CD4-positive, alpha-beta T cell treated with Interleukin-15 for 1 hour (primary cell): ENCODE measurements around the gene PDS5B.
"Not testable (repeated sequence)": the region's sequence is repeated elsewhere in the genome, so short reads cannot be mapped to it uniquely, and the experiment has no call there.

Source experiments
- DNase-seq: peaks from one replicate; pipeline ENCODE4 v3.0.0-alpha.2; 2020

PDS5B gene

DNA sequence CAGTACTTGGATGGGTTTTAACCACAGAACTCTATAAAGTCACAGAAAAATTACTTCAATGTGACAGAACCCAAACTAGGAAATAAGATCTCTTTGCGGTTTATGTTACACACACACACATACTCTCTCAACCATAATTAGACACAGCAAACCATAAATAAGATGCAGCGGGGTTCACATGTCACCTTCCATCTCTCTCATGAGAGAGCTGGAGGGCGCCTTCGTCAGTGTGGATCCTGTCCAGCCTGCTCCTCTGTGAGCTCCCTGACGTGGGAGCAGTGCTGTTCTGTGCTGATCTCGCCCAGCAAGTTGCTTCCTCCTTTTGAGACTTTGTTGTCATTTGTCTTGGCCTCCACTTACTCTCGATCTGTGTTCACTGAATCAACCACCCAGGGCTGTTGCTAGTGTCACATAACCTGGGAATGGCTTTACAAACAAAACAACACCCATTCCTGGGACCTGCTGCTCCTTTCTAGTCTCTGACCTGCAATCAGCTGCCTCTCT, 225.1 kb downstream of the PDS5B start:
- DNase-seq, result no peak

DNA sequence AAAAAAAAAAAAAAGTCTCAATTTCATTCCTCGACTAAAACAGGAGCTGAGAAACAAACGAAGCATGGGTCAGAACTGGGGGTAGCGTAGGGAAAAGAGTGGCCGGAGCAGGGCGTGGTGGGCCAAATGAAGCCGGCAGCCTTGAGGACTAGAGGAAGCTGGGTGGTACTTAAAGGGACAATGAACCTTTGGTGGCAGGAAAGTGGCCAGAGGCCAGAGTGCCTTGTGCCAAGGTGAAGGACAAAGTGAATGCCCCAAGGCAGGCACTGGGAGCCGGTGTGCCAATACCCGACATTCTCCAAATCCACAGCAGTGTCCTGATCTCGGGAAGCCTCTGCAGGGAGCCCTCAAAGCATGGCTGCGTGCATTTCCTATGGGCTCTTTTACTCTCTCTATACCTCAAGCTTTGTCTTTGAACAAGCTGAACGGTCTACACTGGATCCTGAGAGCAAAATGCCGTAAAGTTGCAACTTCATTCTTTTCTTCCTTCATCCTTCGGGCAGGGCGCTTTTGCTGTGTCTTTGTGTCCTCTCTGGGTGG, 235.0 kb downstream of the PDS5B start:
- DNase-seq, result no peak

GRCh38 chr13:32822771-32823170, 236.5 kb downstream of the PDS5B start:
- no peak for DNase-seq

DNA sequence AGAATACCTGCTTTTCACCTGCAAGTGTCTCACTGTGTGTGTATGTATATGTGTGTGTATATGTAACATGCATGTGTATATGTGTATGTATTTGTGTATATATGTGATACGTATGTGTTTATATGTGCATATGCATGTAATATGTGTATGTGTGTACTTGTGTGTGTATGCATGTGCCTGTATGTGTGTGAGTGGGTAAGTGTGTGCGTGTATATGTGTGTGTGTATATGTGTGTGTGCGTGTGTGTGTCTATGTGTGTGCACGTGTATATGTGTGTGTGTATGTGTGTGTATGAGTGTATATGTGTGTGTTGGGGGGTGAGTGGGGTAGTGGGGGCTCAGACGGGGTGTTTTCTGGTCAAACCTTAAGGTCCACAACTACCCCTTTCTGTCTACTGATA, 237.3 kb downstream of the PDS5B start:
- DNase-seq, result no peak

DNA sequence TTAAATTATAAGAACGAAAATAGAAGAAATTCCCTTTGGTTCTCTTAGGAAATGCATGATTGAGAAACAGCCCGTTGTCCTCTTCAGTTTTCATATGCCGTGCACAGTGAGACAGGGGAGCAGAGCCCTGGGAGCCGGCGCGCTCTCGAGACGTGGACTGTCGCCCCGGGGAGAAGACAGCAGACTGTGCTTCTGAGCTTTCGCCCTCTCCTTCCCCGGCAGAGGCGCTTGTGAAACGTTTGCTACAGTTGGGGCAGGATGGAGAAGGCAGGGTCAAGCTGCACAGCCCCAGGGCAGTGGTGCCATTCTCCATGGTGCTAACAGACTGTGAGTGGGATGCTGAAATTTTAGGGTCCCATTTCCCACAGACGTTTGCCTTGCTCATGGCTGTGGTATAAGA, 237.8 kb downstream of the PDS5B start:
- no peak for DNase-seq

GRCh38 chr13:32824675-32825074, 238.4 kb downstream of the PDS5B start:
- DNase-seq, result no peak

DNA sequence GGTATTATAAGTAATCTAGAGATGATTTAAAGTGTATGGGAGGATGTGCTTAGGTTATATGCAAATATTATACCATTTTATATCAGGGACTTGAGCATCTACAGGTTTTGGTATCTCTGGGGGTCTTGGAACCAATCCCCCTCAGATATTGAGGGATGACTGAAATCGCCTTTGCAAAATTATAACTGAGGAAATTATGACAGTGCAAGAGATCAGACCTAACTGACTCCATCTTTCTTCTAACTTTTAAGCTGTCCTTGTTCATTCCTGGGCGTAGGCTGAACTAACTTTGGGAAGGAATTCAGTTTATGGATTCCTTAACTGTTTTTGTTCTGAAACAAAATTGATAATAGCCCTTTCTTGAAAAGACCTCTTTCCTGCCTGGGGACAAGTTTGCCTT, 239.2 kb downstream of the PDS5B start:
- DNase-seq, result no peak

DNA sequence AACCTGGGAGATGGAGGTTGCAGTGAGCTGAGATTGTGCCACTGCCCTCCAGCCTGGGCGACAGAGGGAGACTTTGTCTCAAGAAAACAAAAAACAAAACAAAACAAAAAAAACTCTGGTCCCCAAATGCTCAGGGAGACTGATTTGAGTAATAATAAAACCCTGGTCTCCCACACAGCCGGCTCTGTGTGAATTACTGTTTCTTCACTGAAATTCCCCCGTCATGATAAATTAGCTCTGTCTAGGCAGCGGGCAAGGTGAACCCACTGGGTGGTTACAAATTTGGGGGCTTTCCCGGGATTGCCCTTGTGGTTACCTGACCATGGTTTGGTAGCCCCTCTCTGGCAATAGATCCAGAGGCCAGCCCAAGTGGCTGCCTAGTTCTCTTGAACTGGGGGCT, 240.1 kb downstream of the PDS5B start:
- DNase-seq, result not testable (repeated sequence)
